NCI-H1417 (cell line): ENCODE results near the gene NDUFA6.
A peak's percentile ranks its signal among the peaks of the same experiment; 100 is the strongest.
"Not testable (repeated sequence)": the region's sequence is repeated elsewhere in the genome, so short reads cannot be mapped to it uniquely, and the experiment has no call there.

Experiments
- DNase-seq, 3 experiments: peaks; one replicate each; lab custom pipeline; 2025; lab: John Stamatoyannopoulos, UW

NDUFA6 gene

GRCh38 chr22:42090596-42091454, at the start of gene NDUFA6:
Gene NDUFA6 (minus strand): TSS chr22:42090772. CDS start chr22:42090744, 28 bp downstream.
- peak; percentile 95 to 98 (median 96) for DNase-seq

GRCh38 chr22:42140153-42140552, 49.6 kb upstream of the NDUFA6 start:
- DNase-seq = not testable (repeated sequence)

- not testable (repeated sequence) for DNase-seq
Observed at GRCh38 chr22:42139508-42139907, 48.9 kb upstream of the NDUFA6 start.

- no peak for DNase-seq
Observed at GRCh38 chr22:42138972-42139371, 48.4 kb upstream of the NDUFA6 start.

GRCh38 chr22:42138122-42138770, 47.7 kb upstream of the NDUFA6 start:
- no peak for DNase-seq

GRCh38 chr22:42135688-42136087, 45.1 kb upstream of the NDUFA6 start:
- DNase-seq = not testable (repeated sequence)

- DNase-seq = no peak
Observed at GRCh38 chr22:42134100-42135020, 43.8 kb upstream of the NDUFA6 start.

GRCh38 chr22:42132457-42132856, 41.9 kb upstream of the NDUFA6 start:
- DNase-seq = no peak

GRCh38 chr22:42131562-42131961, 41.0 kb upstream of the NDUFA6 start:
- DNase-seq = no peak

GRCh38 chr22:42130639-42131431, 40.3 kb upstream of the NDUFA6 start, which contains the start of gene CYP2D6:
Gene CYP2D6 (minus strand): TSS chr22:42130810. CDS start chr22:42130791, 19 bp downstream.
- DNase-seq = not testable (repeated sequence)

GRCh38 chr22:42130182-42130581, 39.6 kb upstream of the NDUFA6 start:
- DNase-seq = not testable (repeated sequence)

- peak in 2 of 3 experiments; percentile 1 to 28 for DNase-seq
Observed at GRCh38 chr22:42128776-42129694, 38.5 kb upstream of the NDUFA6 start.

- not testable (repeated sequence) for DNase-seq
Observed at GRCh38 chr22:42128007-42128406, 37.4 kb upstream of the NDUFA6 start.

- DNase-seq = no peak
Observed at GRCh38 chr22:42127606-42128005, 37.0 kb upstream of the NDUFA6 start.

GRCh38 chr22:42123529-42123928, 33.0 kb upstream of the NDUFA6 start:
- DNase-seq = not testable (repeated sequence)

- DNase-seq = not testable (repeated sequence)
Observed at GRCh38 chr22:42120231-42121021, 29.9 kb upstream of the NDUFA6 start.

- no peak for DNase-seq
Observed at GRCh38 chr22:42116848-42117424, 26.4 kb upstream of the NDUFA6 start.

GRCh38 chr22:42115420-42115830, 24.9 kb upstream of the NDUFA6 start:
- DNase-seq = not testable (repeated sequence)

GRCh38 chr22:42114721-42115120, 24.1 kb upstream of the NDUFA6 start:
- DNase-seq = no peak
